Activated naive CD8-positive, alpha-beta T cell (primary cell): ENCODE results near the gene SPIRE2.
"Not testable (repeated sequence)": the region's sequence is repeated elsewhere in the genome, so short reads cannot be mapped to it uniquely, and the experiment has no call there.

ENCODE experiments used
- H3K27ac Mint-ChIP-seq: one replicate; pipeline ENCODE4 v1.8.0; 2021; ENCODE audit warnings: mixed read lengths
- H3K27me3 Mint-ChIP-seq: one replicate; pipeline ENCODE4 v1.8.0; 2021; ENCODE audit warnings: mixed read lengths
- H3K36me3 Mint-ChIP-seq: one replicate; pipeline ENCODE4 v1.8.0; 2021; ENCODE audit warnings: mixed read lengths
- H3K4me1 Mint-ChIP-seq: one replicate; pipeline ENCODE4 v1.8.0; 2021; ENCODE audit warnings: low read depth, mixed read lengths
- H3K4me3 Mint-ChIP-seq: one replicate; pipeline ENCODE4 v1.8.0; 2021; ENCODE audit warnings: mild to moderate bottlenecking, mixed read lengths
- H3K9me3 Mint-ChIP-seq: one replicate; pipeline ENCODE4 v1.8.0; 2021; ENCODE audit warnings: low read depth, mixed read lengths

The SPIRE2 gene

GRCh38 chr16:89861648-89862047 lies 33.4 kb downstream of the SPIRE2 start:
- Mint-ChIP-seq H3K4me3 (no peak overlapping the region), H3K36me3 (no peaks in the 10 kb centered on the region), H3K4me1 (peaks cover 28% of the 10 kb centered on the region), H3K27me3 (no peaks in the 10 kb centered on the region), H3K27ac (no peak overlapping the region), H3K9me3 (no peaks in the 10 kb centered on the region)

DNA sequence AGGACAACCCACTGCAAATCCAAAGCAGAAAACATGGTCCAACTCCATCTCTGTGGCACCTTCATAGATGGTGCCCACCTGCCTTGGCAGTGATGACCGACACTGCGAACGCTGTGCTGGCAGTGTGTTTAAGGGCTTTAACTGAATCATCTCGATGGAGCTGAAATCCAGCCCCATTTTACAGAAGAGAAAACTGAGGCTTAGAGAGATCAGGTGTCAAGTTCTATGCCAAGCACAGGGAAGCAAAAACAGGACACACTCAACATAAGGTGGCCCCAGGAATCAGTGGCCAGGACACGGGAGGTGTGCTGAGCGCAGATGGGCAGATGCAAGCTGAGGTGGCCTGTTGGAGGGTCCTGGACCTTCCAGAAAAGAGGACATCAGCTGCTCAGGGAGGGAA lies 34.5 kb downstream of the SPIRE2 start:
- H3K36me3 Mint-ChIP-seq: no peaks in the 10 kb centered on the region
- peak overlapping the region; percentile 7 for H3K4me3 Mint-ChIP-seq
- peak overlapping the region; percentile 81 for H3K27ac Mint-ChIP-seq
- peaks cover 28% of the 10 kb centered on the region for H3K4me1 Mint-ChIP-seq
- no peaks in the 10 kb centered on the region for H3K9me3 Mint-ChIP-seq
- no peaks in the 10 kb centered on the region for H3K27me3 Mint-ChIP-seq

GRCh38 chr16:89863741-89864526 lies 35.7 kb downstream of the SPIRE2 start:
- Mint-ChIP-seq H3K4me1 (peaks cover 28% of the 10 kb centered on the region), H3K36me3 (no peaks in the 10 kb centered on the region), H3K9me3 (no peaks in the 10 kb centered on the region), H3K27me3 (no peaks in the 10 kb centered on the region), H3K27ac (peak overlapping the region; percentile 71), H3K4me3 (peak overlapping the region; percentile 48)

DNA sequence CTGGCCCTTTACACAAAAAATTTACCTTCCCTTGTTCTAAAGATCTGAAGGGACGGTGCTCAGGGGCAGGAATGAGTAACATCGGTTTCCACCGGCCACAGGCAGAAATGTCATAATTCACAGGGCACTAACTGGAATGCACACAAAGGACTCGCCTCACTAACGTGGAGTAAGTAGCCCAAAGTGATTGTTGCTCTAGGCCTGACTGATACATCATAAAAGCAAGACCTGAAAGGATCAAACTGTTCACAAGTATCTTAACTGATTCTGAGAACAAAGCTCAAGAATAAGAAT lies 36.2 kb downstream of the SPIRE2 start:
- no peaks in the 10 kb centered on the region for H3K36me3 Mint-ChIP-seq
- peak overlapping the region; percentile 21 for H3K4me3 Mint-ChIP-seq
- peak overlapping the region; percentile 28 for H3K27ac Mint-ChIP-seq
- no peaks in the 10 kb centered on the region for H3K27me3 Mint-ChIP-seq
- peaks cover 28% of the 10 kb centered on the region for H3K4me1 Mint-ChIP-seq
- H3K9me3 Mint-ChIP-seq: no peaks in the 10 kb centered on the region

DNA sequence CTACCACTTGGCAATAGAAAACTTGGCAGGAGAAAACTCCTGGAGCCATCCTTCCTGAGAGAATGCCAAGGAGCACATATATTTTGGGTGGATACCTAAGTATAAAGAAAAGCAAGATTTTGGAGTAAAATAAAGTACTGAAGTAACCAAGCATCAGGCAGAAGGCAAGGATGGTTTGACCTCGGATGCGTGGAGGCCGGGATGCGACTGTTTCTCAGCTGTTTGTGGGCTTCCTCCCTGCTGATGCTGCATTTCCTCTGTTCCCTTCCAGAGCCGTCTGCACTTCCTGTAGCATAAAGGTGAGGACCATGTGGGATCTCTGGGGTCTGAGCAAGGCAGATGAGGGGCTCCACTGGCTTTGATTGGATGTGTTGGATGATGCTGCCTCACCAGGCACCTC lies 39.6 kb downstream of the SPIRE2 start:
- H3K27me3 Mint-ChIP-seq: no peaks in the 10 kb centered on the region
- H3K4me3 Mint-ChIP-seq: no peak overlapping the region
- H3K36me3 Mint-ChIP-seq: no peaks in the 10 kb centered on the region
- peaks cover 24% of the 10 kb centered on the region for H3K4me1 Mint-ChIP-seq
- no peaks in the 10 kb centered on the region for H3K9me3 Mint-ChIP-seq
- H3K27ac Mint-ChIP-seq: no peak overlapping the region

GRCh38 chr16:89869911-89870310 lies 41.6 kb downstream of the SPIRE2 start:
- H3K27ac Mint-ChIP-seq: no peak overlapping the region
- no peak overlapping the region for H3K4me3 Mint-ChIP-seq
- H3K27me3 Mint-ChIP-seq: no peaks in the 10 kb centered on the region
- peaks cover 10% of the 10 kb centered on the region for H3K4me1 Mint-ChIP-seq
- no peaks in the 10 kb centered on the region for H3K9me3 Mint-ChIP-seq
- peaks cover 1% of the 10 kb centered on the region for H3K36me3 Mint-ChIP-seq

DNA sequence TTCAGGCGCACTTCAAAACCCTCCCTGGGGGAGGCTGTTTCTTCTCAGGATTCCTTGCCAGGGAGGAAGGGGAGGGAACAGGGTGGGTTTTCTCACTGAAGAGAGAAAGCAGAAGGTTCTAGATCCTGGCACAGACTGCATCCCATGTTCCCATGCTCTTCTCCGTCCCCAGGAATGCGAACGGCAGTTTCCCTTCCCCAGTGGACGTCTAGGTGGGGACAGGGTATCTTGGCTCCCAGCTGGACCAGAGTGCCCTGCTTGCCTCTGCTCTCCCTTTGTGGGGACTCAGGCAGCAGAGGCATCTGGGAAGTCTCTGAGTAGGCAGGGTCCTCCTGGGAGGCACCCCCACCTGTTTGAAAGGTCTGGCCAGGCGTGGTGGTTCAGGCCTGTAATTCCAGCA lies 42.2 kb downstream of the SPIRE2 start:
- Mint-ChIP-seq H3K27me3 (no peaks in the 10 kb centered on the region), H3K36me3 (peaks cover 5% of the 10 kb centered on the region), H3K9me3 (peaks cover 4% of the 10 kb centered on the region), H3K4me3 (no peak overlapping the region), H3K27ac (no peak overlapping the region), H3K4me1 (peaks cover 14% of the 10 kb centered on the region)

- Mint-ChIP-seq H3K4me3 (peak overlapping the region; percentile 90), H3K9me3 (peaks cover 4% of the 10 kb centered on the region), H3K27ac (peak overlapping the region; percentile 22), H3K27me3 (no peaks in the 10 kb centered on the region), H3K36me3 (peaks cover 5% of the 10 kb centered on the region), H3K4me1 (peaks cover 14% of the 10 kb centered on the region)
Measured at GRCh38 chr16:89871895-89872294, 43.6 kb downstream of the SPIRE2 start.

DNA sequence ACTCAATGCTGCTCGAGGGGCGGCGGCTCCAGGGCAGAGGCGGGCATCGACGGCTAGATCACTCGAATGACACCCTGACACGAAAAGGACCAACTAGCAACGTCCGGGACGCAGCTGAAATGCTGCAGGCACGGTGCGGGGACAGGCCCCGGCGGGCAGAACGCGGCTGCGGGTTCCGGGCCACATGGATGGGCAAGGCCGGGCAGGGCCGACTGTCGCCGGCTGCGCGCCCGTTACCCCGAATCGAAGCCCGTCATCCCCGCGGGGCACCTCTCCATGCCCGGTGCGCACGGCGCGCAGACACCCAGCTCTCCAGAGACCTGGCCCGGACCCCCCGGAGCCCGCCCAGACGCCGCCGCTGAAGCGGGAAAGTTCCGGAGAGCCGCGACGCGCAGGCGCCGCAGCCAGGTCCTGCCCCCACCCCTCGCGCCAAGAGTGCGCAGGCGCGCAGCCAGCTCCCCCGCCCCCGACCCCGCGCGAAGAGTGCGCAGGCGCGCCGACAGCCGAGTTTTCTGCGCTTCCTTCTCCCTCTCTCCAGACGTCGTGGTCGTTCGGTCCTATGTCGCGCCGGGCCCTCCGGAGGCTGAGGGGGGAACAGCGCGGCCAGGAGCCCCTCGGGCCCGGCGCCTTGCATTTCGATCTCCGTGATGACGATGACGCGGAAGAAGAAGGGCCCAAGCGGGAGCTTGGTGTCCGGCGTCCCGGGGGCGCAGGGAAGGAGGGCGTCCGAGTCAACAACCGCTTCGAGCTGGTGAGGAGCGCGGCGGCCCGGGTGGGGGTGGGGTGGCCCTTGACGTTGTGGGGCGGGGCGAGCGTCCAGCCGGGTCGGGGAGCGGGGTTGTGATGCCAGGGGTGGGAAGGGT lies 45.1 kb downstream of the SPIRE2 start, which contains the start of gene TCF25:
TCF25 (plus strand) TSS at position 484 of the 863 bp plus-strand sequence; CDS start at position 560, 76 bp downstream.
- Mint-ChIP-seq H3K4me1 (peaks cover 16% of the 10 kb centered on the region), H3K36me3 (peaks cover 5% of the 10 kb centered on the region), H3K27ac (peak within 1 kb of the TSS; percentile 96)

GRCh38 chr16:89873972-89874689 lies 45.9 kb downstream of the SPIRE2 start:
- peaks cover 4% of the 10 kb centered on the region for H3K9me3 Mint-ChIP-seq
- H3K27me3 Mint-ChIP-seq: no peaks in the 10 kb centered on the region
- peak overlapping the region; percentile 92 for H3K27ac Mint-ChIP-seq
- H3K4me1 Mint-ChIP-seq: peaks cover 16% of the 10 kb centered on the region
- peak overlapping the region; percentile 90 for H3K4me3 Mint-ChIP-seq
- peaks cover 5% of the 10 kb centered on the region for H3K36me3 Mint-ChIP-seq

More for the DNA sequence above, 45.1 kb downstream of the SPIRE2 start, which contains the start of gene TCF25:
- Mint-ChIP-seq H3K9me3 (peaks cover 4% of the 10 kb centered on the region), H3K27me3 (no peaks in the 10 kb centered on the region), H3K4me3 (peak within 1 kb of the TSS; percentile 90)

GRCh38 chr16:89879123-89879522 lies 50.8 kb downstream of the SPIRE2 start:
- H3K27me3 Mint-ChIP-seq, H3K4me3 Mint-ChIP-seq, H3K27ac Mint-ChIP-seq, H3K9me3 Mint-ChIP-seq: not testable (repeated sequence)
- Mint-ChIP-seq H3K4me1 (peaks cover 16% of the 10 kb centered on the region), H3K36me3 (peaks cover 12% of the 10 kb centered on the region)

GRCh38 chr16:89880477-89881367 lies 52.4 kb downstream of the SPIRE2 start:
- peak overlapping the region; percentile 75 for H3K27ac Mint-ChIP-seq
- H3K36me3 Mint-ChIP-seq: peaks cover 7% of the 10 kb centered on the region
- no peak overlapping the region for H3K4me3 Mint-ChIP-seq
- H3K27me3 Mint-ChIP-seq: no peaks in the 10 kb centered on the region
- H3K4me1 Mint-ChIP-seq: peaks cover 9% of the 10 kb centered on the region
- no peaks in the 10 kb centered on the region for H3K9me3 Mint-ChIP-seq

- Mint-ChIP-seq H3K4me1 (peaks cover 9% of the 10 kb centered on the region), H3K4me3 (no peak overlapping the region), H3K27ac (no peak overlapping the region), H3K9me3 (no peaks in the 10 kb centered on the region), H3K36me3 (peaks cover 7% of the 10 kb centered on the region), H3K27me3 (no peaks in the 10 kb centered on the region)
Measured at GRCh38 chr16:89881368-89881730, 53.1 kb downstream of the SPIRE2 start.

- no peaks in the 10 kb centered on the region for H3K27me3 Mint-ChIP-seq
- no peaks in the 10 kb centered on the region for H3K9me3 Mint-ChIP-seq
- peak overlapping the region; percentile 34 for H3K27ac Mint-ChIP-seq
- peaks cover 7% of the 10 kb centered on the region for H3K4me1 Mint-ChIP-seq
- no peak overlapping the region for H3K4me3 Mint-ChIP-seq
- peaks cover 7% of the 10 kb centered on the region for H3K36me3 Mint-ChIP-seq
Measured at GRCh38 chr16:89883346-89884040, 55.2 kb downstream of the SPIRE2 start.
